ENCODE data around the gene ADRM1.

Gene ADRM1

GRCh38 chr20:62302341-62303061 lies at the start of gene ADRM1:
Gene ADRM1, plus strand, starts transcription at chr20:62302997. Its CDS starts 572 bp downstream, at chr20:62303569.
- DNase-seq (ENCODE audit: low spot score) (peak; percentile 94), FAIRE-seq (no peak)

GRCh38 chr20:62253398-62253797 lies 49.4 kb upstream of the ADRM1 start:
- no peak for DNase-seq (ENCODE audit: low spot score)
- no peak for FAIRE-seq

GRCh38 chr20:62254021-62254724 lies 48.6 kb upstream of the ADRM1 start:
- DNase-seq (ENCODE audit: low spot score), result no peak
- no peak for FAIRE-seq

GRCh38 chr20:62255976-62256375 lies 46.8 kb upstream of the ADRM1 start:
- no peak for FAIRE-seq
- DNase-seq (ENCODE audit: low spot score), result no peak

GRCh38 chr20:62258499-62259293 lies 44.1 kb upstream of the ADRM1 start:
- peak; percentile 62 for FAIRE-seq
- peak; percentile 42 for DNase-seq (ENCODE audit: low spot score)

GRCh38 chr20:62259294-62259565 lies 43.6 kb upstream of the ADRM1 start:
- DNase-seq (ENCODE audit: low spot score), result no peak
- no peak for FAIRE-seq

GRCh38 chr20:62262064-62262463 lies 40.7 kb upstream of the ADRM1 start:
- FAIRE-seq, result no peak
- no peak for DNase-seq (ENCODE audit: low spot score)

- FAIRE-seq, result no peak
Measured at GRCh38 chr20:62263396-62263795, 39.4 kb upstream of the ADRM1 start.

GRCh38 chr20:62265365-62265764 lies 37.4 kb upstream of the ADRM1 start:
- DNase-seq (ENCODE audit: low spot score) (no peak), FAIRE-seq (no peak)

More at GRCh38 chr20:62263396-62263795, 39.4 kb upstream of the ADRM1 start:
- no peak for DNase-seq (ENCODE audit: low spot score)

- FAIRE-seq, result no peak
Measured at GRCh38 chr20:62266340-62266739, 36.5 kb upstream of the ADRM1 start.

GRCh38 chr20:62266851-62267250 lies 35.9 kb upstream of the ADRM1 start:
- FAIRE-seq (no peak), DNase-seq (ENCODE audit: low spot score) (no peak)

More at GRCh38 chr20:62266340-62266739, 36.5 kb upstream of the ADRM1 start:
- no peak for DNase-seq (ENCODE audit: low spot score)

- FAIRE-seq (no peak), DNase-seq (ENCODE audit: low spot score) (no peak)
Measured at GRCh38 chr20:62267543-62267942, 35.3 kb upstream of the ADRM1 start.

GRCh38 chr20:62268228-62268900 lies 34.4 kb upstream of the ADRM1 start:
- no peak for FAIRE-seq
- DNase-seq (ENCODE audit: low spot score), result no peak

GRCh38 chr20:62269378-62269777 lies 33.4 kb upstream of the ADRM1 start:
- DNase-seq (ENCODE audit: low spot score), result no peak
- no peak for FAIRE-seq

GRCh38 chr20:62269871-62270270 lies 32.9 kb upstream of the ADRM1 start:
- FAIRE-seq (no peak), DNase-seq (ENCODE audit: low spot score) (no peak)

GRCh38 chr20:62272200-62272599 lies 30.6 kb upstream of the ADRM1 start:
- FAIRE-seq (no peak), DNase-seq (ENCODE audit: low spot score) (no peak)

- FAIRE-seq (no peak), DNase-seq (ENCODE audit: low spot score) (no peak)
Measured at GRCh38 chr20:62273416-62273815, 29.4 kb upstream of the ADRM1 start.

- FAIRE-seq (no peak), DNase-seq (ENCODE audit: low spot score) (no peak)
Measured at GRCh38 chr20:62274332-62274950, 28.4 kb upstream of the ADRM1 start.

GRCh38 chr20:62275219-62275618 lies 27.6 kb upstream of the ADRM1 start:
- DNase-seq (ENCODE audit: low spot score) (no peak), FAIRE-seq (no peak)

- FAIRE-seq, result no peak
- DNase-seq (ENCODE audit: low spot score), result no peak
Measured at GRCh38 chr20:62276439-62276838, 26.4 kb upstream of the ADRM1 start.

GRCh38 chr20:62277253-62277652 lies 25.5 kb upstream of the ADRM1 start:
- FAIRE-seq, result no peak
- DNase-seq (ENCODE audit: low spot score), result no peak

All from RCC 7860 (cell line).